Nephron progenitor cell (in vitro differentiated cells): ENCODE data around the gene VSIG10L.

ENCODE experiments used
- DNase-seq: peaks from one replicate; pipeline ENCODE4 v3.0.0; 2021
- H3K27ac Mint-ChIP-seq: 2 replicates; pipeline ENCODE4 v1.8.0; 2021; ENCODE audit warnings: mild to moderate bottlenecking, moderate library complexity, mixed read lengths
- H3K27me3 Mint-ChIP-seq: 2 replicates; pipeline ENCODE4 v1.8.0; 2021; ENCODE audit warnings: mild to moderate bottlenecking, low read depth, mixed read lengths; ENCODE audit not compliant: poor library complexity
- H3K36me3 Mint-ChIP-seq: 2 replicates; pipeline ENCODE4 v1.8.0; 2021; ENCODE audit warnings: low read depth, mixed read lengths
- H3K4me1 Mint-ChIP-seq: 2 replicates; pipeline ENCODE4 v1.8.0; 2021; ENCODE audit warnings: mixed read lengths
- H3K4me3 Mint-ChIP-seq: 2 replicates; pipeline ENCODE4 v1.8.0; 2021; ENCODE audit warnings: mild to moderate bottlenecking, moderate library complexity, mixed read lengths
- H3K9me3 Mint-ChIP-seq: 2 replicates; pipeline ENCODE4 v1.8.0; 2021; ENCODE audit warnings: mild to moderate bottlenecking, moderate library complexity, mixed read lengths
- TF ChIP-seq, protein P1 (sequence below): fragments of 200-600 bp; sonication (generic); IDR thresholded peaks from 2 replicates; pipeline ENCODE4 v1.5.0; 2021; ENCODE audit warnings: antibody characterized with exemption

VSIG10L gene

DNA sequence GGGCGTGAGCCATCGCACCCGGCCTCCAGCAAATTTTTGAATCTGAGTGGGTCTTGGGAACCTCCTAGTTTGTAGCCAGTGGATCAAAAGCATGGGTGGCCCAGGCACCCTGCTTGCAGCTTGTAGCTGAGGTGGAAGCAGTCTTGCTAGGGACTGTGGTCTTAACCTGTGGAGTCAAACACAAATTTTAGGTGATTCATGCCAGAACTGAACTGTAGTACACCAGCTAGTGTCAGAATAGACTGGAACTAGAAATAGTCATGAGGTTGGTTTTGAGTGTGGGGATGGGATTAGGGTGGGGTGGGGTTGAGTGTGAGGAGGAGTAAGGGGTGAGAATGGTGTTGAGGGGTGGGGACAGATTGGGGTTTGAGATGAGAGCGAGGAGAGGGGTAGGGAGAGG is 40.1 kb upstream of the VSIG10L start:
- Mint-ChIP-seq H3K9me3 (peaks cover 23% of the 10 kb centered on the region), H3K27me3 (peaks cover 6% of the 10 kb centered on the region), H3K27ac (no peak overlapping the region), H3K36me3 (no peaks in the 10 kb centered on the region), H3K4me1 (peaks cover 15% of the 10 kb centered on the region), H3K4me3 (no peak overlapping the region)
- DNase-seq = no peak
- TF ChIP-seq, protein P1, sequence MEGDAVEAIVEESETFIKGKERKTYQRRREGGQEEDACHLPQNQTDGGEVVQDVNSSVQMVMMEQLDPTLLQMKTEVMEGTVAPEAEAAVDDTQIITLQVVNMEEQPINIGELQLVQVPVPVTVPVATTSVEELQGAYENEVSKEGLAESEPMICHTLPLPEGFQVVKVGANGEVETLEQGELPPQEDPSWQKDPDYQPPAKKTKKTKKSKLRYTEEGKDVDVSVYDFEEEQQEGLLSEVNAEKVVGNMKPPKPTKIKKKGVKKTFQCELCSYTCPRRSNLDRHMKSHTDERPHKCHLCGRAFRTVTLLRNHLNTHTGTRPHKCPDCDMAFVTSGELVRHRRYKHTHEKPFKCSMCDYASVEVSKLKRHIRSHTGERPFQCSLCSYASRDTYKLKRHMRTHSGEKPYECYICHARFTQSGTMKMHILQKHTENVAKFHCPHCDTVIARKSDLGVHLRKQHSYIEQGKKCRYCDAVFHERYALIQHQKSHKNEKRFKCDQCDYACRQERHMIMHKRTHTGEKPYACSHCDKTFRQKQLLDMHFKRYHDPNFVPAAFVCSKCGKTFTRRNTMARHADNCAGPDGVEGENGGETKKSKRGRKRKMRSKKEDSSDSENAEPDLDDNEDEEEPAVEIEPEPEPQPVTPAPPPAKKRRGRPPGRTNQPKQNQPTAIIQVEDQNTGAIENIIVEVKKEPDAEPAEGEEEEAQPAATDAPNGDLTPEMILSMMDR = no peak

DNA sequence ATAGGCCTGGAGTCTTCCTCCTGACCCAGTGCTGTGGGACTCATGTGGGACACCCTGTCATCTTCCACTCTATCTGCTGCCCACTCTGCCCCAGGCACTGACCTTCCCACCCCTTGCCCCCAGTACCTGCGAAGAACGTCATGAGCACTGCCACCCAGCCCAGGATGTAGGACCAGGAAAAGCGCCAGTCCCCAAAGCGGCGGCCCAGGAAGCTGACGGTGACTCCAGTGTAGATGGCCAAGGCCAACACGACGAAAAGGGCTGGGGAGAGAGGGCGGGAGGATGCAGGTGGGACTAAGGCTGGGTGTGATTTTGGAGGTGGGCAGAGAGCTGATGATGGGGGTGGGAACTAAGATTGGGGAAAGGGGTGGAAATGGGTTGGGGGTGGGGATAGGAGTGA is 38.4 kb upstream of the VSIG10L start:
- no peak for DNase-seq
- H3K27ac Mint-ChIP-seq = no peak overlapping the region
- TF ChIP-seq, protein P1 = no peak
- peaks cover 4% of the 10 kb centered on the region for H3K27me3 Mint-ChIP-seq
- peaks cover 8% of the 10 kb centered on the region for H3K4me1 Mint-ChIP-seq
- peaks cover 23% of the 10 kb centered on the region for H3K9me3 Mint-ChIP-seq
- H3K36me3 Mint-ChIP-seq = no peaks in the 10 kb centered on the region
- H3K4me3 Mint-ChIP-seq = no peak overlapping the region

DNA sequence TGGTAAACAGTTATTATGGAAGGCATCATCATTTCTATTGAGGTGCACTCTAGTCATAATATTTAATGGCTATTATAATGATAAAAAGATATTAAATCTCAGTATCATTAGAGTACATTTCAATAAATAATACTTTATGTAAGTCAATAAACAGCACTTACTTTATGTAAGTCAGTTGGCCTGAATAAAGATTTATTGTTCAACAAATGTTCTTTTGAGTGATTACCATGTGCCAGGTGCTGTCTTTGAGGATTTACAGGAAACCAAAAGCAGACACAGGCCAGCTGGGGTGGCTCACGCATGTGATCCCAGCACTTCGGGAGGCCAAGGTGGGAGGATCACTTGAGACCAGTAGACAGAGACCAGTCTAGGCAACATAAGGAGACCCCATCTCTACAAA is 35.5 kb upstream of the VSIG10L start:
- Mint-ChIP-seq H3K27me3 (peaks cover 12% of the 10 kb centered on the region), H3K4me1 (peaks cover 17% of the 10 kb centered on the region), H3K9me3 (peaks cover 20% of the 10 kb centered on the region), H3K36me3 (no peaks in the 10 kb centered on the region), H3K27ac (no peak overlapping the region), H3K4me3 (no peak overlapping the region)
- no peak for DNase-seq
- TF ChIP-seq, protein P1 = no peak

DNA sequence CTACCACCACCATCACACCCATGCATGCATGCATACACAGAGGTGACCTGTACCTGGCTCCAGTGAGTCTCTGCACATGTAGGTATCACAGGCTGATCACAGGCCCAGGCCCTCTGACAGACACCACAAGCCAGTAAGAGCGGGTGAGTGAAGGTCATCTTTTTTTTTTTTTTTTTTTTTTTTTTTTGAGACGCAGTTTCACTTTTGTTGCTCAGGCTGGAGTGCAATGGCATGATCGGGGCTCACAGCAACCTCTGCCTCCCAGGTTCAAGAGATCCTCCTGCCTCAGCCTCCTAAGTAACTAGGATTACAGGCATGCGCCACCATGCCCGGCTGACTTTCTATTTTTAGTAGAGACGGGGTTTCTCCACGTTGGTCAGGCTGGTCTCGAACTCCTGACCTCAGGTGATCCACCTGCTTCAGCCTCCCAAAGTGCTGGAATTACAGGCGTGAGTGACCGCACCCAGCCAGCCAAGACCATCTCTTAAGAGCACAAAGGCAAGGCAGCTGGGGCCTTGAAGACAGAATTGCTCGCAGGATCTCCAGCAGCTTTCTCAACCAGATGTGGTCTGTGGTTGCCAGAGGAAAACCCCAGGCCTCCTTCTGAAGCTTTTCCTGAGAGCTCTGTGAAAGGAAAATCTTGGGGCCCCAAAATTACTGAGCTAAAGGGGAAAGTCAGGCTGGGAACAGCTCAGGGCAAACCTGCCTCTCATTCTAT is 33.7 kb upstream of the VSIG10L start:
- no peak for DNase-seq
- H3K9me3 Mint-ChIP-seq = peaks cover 5% of the 10 kb centered on the region

DNA sequence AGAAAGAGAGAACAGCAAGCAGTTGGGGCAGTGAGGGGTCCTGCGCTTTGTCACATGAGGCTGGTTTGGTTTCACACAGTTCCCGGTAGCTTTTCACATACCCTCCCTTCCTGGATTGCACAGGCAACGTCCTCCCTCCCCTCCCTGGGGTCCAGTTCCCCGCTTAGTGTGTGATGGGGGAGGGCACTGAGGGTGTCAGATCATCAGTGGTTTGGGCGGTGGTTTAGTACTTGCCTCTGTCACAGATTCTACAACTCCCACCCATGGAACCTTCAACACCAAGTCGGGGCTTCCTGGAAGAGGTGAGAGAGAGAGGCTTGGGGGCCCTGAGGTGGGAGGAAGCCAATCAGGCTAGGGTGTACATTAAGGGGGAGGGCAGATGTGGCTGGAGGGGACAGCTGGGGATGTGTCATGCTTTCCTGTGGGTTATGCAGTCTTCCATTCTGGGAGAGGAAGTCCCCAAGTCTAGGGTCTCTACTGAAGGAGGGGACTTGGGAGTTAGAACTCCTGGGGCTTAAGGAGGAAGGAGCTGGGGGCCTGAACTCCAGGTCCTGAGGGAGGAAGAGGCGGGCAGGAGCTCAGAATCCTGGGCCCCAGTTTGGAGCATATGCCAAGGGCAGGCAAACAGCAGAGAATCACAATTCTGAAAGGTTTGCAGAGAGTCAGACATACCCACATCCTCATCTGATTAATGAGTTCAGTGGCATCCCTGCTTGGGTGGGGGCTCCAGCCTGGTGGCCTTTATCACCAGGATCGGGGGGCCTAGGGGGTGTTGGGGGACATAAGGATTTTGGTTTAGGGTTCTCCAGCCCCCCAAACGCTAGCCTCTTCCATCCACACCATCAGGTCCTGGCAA is 30.9 kb upstream of the VSIG10L start, which contains the start of gene NKG7:
NKG7 (minus strand) TSS at position 6 of the 856 bp plus-strand sequence. CDS start 119 bp downstream, outside the sequence.
- Mint-ChIP-seq H3K27me3 (peaks cover 12% of the 10 kb centered on the region), H3K4me1 (peaks cover 46% of the 10 kb centered on the region), H3K36me3 (no peaks in the 10 kb centered on the region), H3K4me3 (peak within 1 kb of the TSS; percentile 40), H3K9me3 (no peaks in the 10 kb centered on the region), H3K27ac (peak within 1 kb of the TSS; percentile 81)
- no peak for DNase-seq
- TF ChIP-seq, protein P1 = no peak

More for the DNA sequence above, 33.7 kb upstream of the VSIG10L start:
- TF ChIP-seq, protein P1 = no peak
- H3K27me3 Mint-ChIP-seq = peaks cover 12% of the 10 kb centered on the region
- H3K27ac Mint-ChIP-seq = no peak overlapping the region
- no peaks in the 10 kb centered on the region for H3K36me3 Mint-ChIP-seq
- peaks cover 33% of the 10 kb centered on the region for H3K4me1 Mint-ChIP-seq
- H3K4me3 Mint-ChIP-seq = no peak overlapping the region
